K562 (cell line): ENCODE data around the gene CUX1. TPM values are rescaled to one million over a fixed set of nuclear protein-coding genes. Genes with fewer than 3 reads are reported as not detected.
A peak's percentile ranks its signal among the peaks of the same experiment; 100 is the strongest.

Source experiments
- CBFA2T3 ChIP-seq: fragments of 450-650 bp; IDR thresholded peaks from 2 replicates; pipeline ENCODE4 v1.6.1; 2017
- DACH1 ChIP-seq: fragments of 450-650 bp; IDR thresholded peaks from 2 replicates; pipeline ENCODE4 v1.6.1; 2018; ENCODE audit not compliant: partially characterized antibody
- E2F3 ChIP-seq: fragments of 250-450 bp; sonication (Bioruptor Pico); IDR thresholded peaks from 2 replicates; pipeline ENCODE4 v1.4.0; 2020; ENCODE audit warnings: mild to moderate bottlenecking
- EP300 ChIP-seq: IDR thresholded peaks from 2 replicates; pipeline ENCODE4 v1.6.1; 2012; ENCODE audit warnings: low read length, improper control_type of control experiment
- EZH2 ChIP-seq: IDR thresholded peaks from 2 replicates; pipeline ENCODE4 v1.6.1; 2012; ENCODE audit warnings: low read depth, mild to moderate bottlenecking, inconsistent platforms, low read length, borderline replicate concordance
- KAT7 ChIP-seq: sonication (generic); formaldehyde crosslinking; IDR thresholded peaks from 2 replicates; pipeline ENCODE4 v1.8.0; 2022; ENCODE audit warnings: missing genetic modification reagents, mild to moderate bottlenecking, borderline replicate concordance
- KDM5B ChIP-seq: fragments of 200-600 bp; sonication (generic); IDR thresholded peaks from 2 replicates; pipeline ENCODE4 v1.6.1; 2012; ENCODE audit warnings: low read depth, mild to moderate bottlenecking, moderate library complexity, low read length, control low read depth, inconsistent platforms; ENCODE audit not compliant: insufficient replicate concordance
- MEIS2 ChIP-seq: fragments of 450-650 bp; IDR thresholded peaks from 2 replicates; pipeline ENCODE4 v1.6.1; 2014; ENCODE audit warnings: mild to moderate bottlenecking; ENCODE audit not compliant: partially characterized antibody
- MTF1 ChIP-seq: fragments of 250-450 bp; sonication (Bioruptor Pico); IDR thresholded peaks from 2 replicates; pipeline ENCODE4 v1.9.0; 2021; ENCODE audit warnings: moderate library complexity, mild to moderate bottlenecking, inconsistent platforms, borderline replicate concordance
- NFIC ChIP-seq: fragments of 450-650 bp; IDR thresholded peaks from 2 replicates; pipeline ENCODE4 v1.6.1; 2017; ENCODE audit warnings: mild to moderate bottlenecking, inconsistent platforms
- POLR3G ChIP-seq: IDR thresholded peaks from 2 replicates; pipeline ENCODE4 v1.6.1; 2011; ENCODE audit not compliant: insufficient read length, insufficient replicate concordance; ENCODE audit errors: extremely low read depth
- RBFOX2 ChIP-seq: fragments of 200-400 bp; formaldehyde crosslinking; IDR thresholded peaks from 2 replicates; pipeline ENCODE4 v1.6.1; 2017; ENCODE audit warnings: low read depth, mild to moderate bottlenecking, low read length, moderate library complexity
- SAFB ChIP-seq: fragments of 200-400 bp; formaldehyde crosslinking; IDR thresholded peaks from 2 replicates; pipeline ENCODE4 v1.6.1; 2017; ENCODE audit warnings: low read depth, low read length, borderline replicate concordance
- SRSF1 ChIP-seq: fragments of 200-400 bp; formaldehyde crosslinking; IDR thresholded peaks from 2 replicates; pipeline ENCODE4 v1.6.1; 2017; ENCODE audit warnings: mild to moderate bottlenecking, low read depth, low read length, moderate library complexity
- TAF7 ChIP-seq: fragments of 450-650 bp; IDR thresholded peaks from 2 replicates; pipeline ENCODE4 v1.6.1; 2016; ENCODE audit warnings: missing genetic modification characterization, missing compliant biosample characterization
- TBP ChIP-seq: optimal IDR thresholded peaks from 2 replicates; pipeline ENCODE3; 2011; ENCODE audit warnings: low read depth, low read length, improper control_type of control experiment
- XRCC3 ChIP-seq: fragments of 450-650 bp; IDR thresholded peaks from 2 replicates; pipeline ENCODE4 v1.6.1; 2017; ENCODE audit warnings: mild to moderate bottlenecking, moderate library complexity
- ZNF253 ChIP-seq: fragments of 250-450 bp; sonication (Bioruptor Pico); conservative IDR thresholded peaks from 2 replicates; pipeline ENCODE4 v1.6.1; 2021; ENCODE audit warnings: mild to moderate bottlenecking
- ZNF431 ChIP-seq: sonication (generic); formaldehyde crosslinking; IDR thresholded peaks from 2 replicates; pipeline ENCODE4 v1.8.0; 2022; ENCODE audit warnings: mild to moderate bottlenecking, missing genetic modification reagents
- polyA plus RNA-seq, 8 experiments: library from polyadenylated mRNA; depleted of rRNA in 4 of 8; stranded (reverse) in 5 of 8; unstranded in 3 of 8; fragments of >200 nt; fragmentation: Nextera tagmentation in 2 of 8; fragmentation: Illumina TruSeq in 1 of 8; extraction: Ambion mirVana in 2 of 8; extraction: Trizol in 1 of 8; gene quantifications; 2 replicates each; pipeline versions ENCODE4 v1.2.1 to v1.2.3, GENCODE V29; 2011 to 2014; ENCODE audit warnings: inconsistent platforms in 1 of 8, missing spikeins in 1 of 8
- total RNA-seq, 7 experiments: library from RNA; depleted of rRNA in 6 of 7; stranded (reverse); fragments of >200 nt in 6 of 7; fragmentation: Illumina TruSeq in 2 of 7; extraction: Trizol in 2 of 7; gene quantifications; 2 replicates each; pipeline versions ENCODE4 v1.2.1 to v1.2.3, GENCODE V29; 2011 to 2021; ENCODE audit warnings: low replicate concordance in 1 of 7
- TF ChIP-seq, protein P1 (sequence below): fragments of 250-450 bp; sonication (Bioruptor Pico); IDR thresholded peaks from 2 replicates; pipeline ENCODE4 v1.5.0; 2022; ENCODE audit warnings: mild to moderate bottlenecking
- TF ChIP-seq, protein P2 (sequence below): sonication (generic); formaldehyde crosslinking; IDR thresholded peaks from 2 replicates; pipeline ENCODE4 v1.8.0; 2022; ENCODE audit warnings: mild to moderate bottlenecking, missing genetic modification reagents
- TF ChIP-seq, protein P3 (sequence below): sonication (generic); formaldehyde crosslinking; IDR thresholded peaks from 2 replicates; pipeline ENCODE4 v1.8.1; 2022; ENCODE audit warnings: missing genetic modification reagents
- TF ChIP-seq, protein P4 (sequence below): IDR thresholded peaks from 2 replicates; pipeline ENCODE4 v1.6.1; 2014; ENCODE audit warnings: antibody characterized with exemption
- TF ChIP-seq, protein P5 (sequence below): fragments of 450-650 bp; IDR thresholded peaks from 2 replicates; pipeline ENCODE4 v1.6.1; 2016

Gene CUX1
- total and polyA plus RNA-seq, 9 of the 15 experiments (the other 6 are each of a cell fraction or from before 2014, with no cell fraction given): 3.6 to 55.3 (median 25.2) TPM

DNA sequence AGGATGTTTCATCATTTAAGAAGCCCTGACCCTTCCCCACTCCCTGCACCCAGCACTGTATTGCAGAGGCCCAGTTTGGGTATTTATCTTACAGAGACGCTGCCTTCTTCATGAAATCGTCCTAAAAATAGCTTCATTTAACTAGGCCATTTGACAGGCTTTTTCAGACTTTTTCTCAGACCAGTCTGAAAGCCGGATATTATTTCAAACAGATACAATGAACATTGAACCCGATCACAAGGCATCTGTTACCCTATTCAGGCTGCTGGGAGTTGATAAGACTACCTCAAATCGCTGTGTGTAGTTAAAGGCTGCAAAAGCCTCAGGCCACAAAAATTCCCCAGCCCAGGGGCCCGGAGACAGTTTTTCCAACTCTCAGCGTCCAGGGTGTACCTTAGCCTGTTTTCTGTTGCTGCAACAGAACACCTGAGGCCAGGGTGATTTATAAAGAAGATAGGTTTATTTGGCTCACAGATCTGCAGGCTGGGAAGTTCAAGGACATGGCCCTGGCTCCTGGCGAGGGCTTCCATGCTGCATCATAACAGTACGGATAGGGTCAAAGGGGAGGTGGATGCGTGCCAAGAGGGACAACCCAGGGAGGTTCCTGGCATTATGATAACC is 338.5 kb downstream of the CUX1 start (continued):
- TF ChIP-seq, protein P1, sequence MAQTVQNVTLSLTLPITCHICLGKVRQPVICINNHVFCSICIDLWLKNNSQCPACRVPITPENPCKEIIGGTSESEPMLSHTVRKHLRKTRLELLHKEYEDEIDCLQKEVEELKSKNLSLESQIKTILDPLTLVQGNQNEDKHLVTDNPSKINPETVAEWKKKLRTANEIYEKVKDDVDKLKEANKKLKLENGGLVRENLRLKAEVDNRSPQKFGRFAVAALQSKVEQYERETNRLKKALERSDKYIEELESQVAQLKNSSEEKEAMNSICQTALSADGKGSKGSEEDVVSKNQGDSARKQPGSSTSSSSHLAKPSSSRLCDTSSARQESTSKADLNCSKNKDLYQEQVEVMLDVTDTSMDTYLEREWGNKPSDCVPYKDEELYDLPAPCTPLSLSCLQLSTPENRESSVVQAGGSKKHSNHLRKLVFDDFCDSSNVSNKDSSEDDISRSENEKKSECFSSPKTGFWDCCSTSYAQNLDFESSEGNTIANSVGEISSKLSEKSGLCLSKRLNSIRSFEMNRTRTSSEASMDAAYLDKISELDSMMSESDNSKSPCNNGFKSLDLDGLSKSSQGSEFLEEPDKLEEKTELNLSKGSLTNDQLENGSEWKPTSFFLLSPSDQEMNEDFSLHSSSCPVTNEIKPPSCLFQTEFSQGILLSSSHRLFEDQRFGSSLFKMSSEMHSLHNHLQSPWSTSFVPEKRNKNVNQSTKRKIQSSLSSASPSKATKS: no peak
- TF ChIP-seq, protein P2, sequence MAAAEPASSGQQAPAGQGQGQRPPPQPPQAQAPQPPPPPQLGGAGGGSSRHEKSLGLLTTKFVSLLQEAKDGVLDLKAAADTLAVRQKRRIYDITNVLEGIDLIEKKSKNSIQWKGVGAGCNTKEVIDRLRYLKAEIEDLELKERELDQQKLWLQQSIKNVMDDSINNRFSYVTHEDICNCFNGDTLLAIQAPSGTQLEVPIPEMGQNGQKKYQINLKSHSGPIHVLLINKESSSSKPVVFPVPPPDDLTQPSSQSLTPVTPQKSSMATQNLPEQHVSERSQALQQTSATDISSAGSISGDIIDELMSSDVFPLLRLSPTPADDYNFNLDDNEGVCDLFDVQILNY (CRISPR knock-in tag): no peak
- TF ChIP-seq POLR3G: no peak
- TF ChIP-seq EP300: peak; percentile 58; the same call in 1 of the 2 replicates
- TF ChIP-seq ZNF253 (CRISPR knock-in tag): no peak
- no peak for TF ChIP-seq KAT7
- TF ChIP-seq, protein P3, sequence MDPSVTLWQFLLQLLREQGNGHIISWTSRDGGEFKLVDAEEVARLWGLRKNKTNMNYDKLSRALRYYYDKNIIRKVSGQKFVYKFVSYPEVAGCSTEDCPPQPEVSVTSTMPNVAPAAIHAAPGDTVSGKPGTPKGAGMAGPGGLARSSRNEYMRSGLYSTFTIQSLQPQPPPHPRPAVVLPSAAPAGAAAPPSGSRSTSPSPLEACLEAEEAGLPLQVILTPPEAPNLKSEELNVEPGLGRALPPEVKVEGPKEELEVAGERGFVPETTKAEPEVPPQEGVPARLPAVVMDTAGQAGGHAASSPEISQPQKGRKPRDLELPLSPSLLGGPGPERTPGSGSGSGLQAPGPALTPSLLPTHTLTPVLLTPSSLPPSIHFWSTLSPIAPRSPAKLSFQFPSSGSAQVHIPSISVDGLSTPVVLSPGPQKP: no peak
- TF ChIP-seq ZNF431 (CRISPR knock-in tag): no peak
- no peak for TF ChIP-seq E2F3 (CRISPR knock-in tag)
- TF ChIP-seq NFIC: peak; percentile 65
- no peak for TF ChIP-seq TAF7 (tag)
- no peak for TF ChIP-seq TBP
- TF ChIP-seq SAFB: no peak
- no peak for TF ChIP-seq XRCC3
- TF ChIP-seq, protein P4, sequence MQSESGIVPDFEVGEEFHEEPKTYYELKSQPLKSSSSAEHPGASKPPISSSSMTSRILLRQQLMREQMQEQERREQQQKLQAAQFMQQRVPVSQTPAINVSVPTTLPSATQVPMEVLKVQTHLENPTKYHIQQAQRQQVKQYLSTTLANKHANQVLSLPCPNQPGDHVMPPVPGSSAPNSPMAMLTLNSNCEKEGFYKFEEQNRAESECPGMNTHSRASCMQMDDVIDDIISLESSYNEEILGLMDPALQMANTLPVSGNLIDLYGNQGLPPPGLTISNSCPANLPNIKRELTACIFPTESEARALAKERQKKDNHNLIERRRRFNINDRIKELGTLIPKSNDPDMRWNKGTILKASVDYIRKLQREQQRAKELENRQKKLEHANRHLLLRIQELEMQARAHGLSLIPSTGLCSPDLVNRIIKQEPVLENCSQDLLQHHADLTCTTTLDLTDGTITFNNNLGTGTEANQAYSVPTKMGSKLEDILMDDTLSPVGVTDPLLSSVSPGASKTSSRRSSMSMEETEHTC: no peak
- TF ChIP-seq CBFA2T3: peak; percentile 93
- TF ChIP-seq EZH2: no peak
- TF ChIP-seq RBFOX2: no peak
- no peak for TF ChIP-seq MTF1
- TF ChIP-seq, protein P5, sequence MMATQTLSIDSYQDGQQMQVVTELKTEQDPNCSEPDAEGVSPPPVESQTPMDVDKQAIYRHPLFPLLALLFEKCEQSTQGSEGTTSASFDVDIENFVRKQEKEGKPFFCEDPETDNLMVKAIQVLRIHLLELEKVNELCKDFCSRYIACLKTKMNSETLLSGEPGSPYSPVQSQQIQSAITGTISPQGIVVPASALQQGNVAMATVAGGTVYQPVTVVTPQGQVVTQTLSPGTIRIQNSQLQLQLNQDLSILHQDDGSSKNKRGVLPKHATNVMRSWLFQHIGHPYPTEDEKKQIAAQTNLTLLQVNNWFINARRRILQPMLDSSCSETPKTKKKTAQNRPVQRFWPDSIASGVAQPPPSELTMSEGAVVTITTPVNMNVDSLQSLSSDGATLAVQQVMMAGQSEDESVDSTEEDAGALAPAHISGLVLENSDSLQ: no peak
- no peak for TF ChIP-seq SRSF1
- TF ChIP-seq KDM5B: no peak
- no peak for TF ChIP-seq DACH1
- no peak for TF ChIP-seq MEIS2
